ENCODE data around the gene HBM. TPM values are rescaled to one million over a fixed set of nuclear protein-coding genes. Genes with fewer than 3 reads are reported as not detected.

HBM gene
- total RNA-seq, 1 experiment from 2014 or later = not detected

- Mint-ChIP-seq H3K9me3 (ENCODE audit: low read depth, unreplicated experiment) (no peaks in the 10 kb centered on the region), H3K4me3 (ENCODE audit: low read depth, unreplicated experiment) (no peak overlapping the region), H3K27me3 (ENCODE audit: unreplicated experiment) (no peaks in the 10 kb centered on the region), H3K27ac (ENCODE audit: unreplicated experiment) (no peak overlapping the region), H3K4me1 (ENCODE audit: low read depth, unreplicated experiment) (no peaks in the 10 kb centered on the region), H3K36me3 (ENCODE audit: insufficient read depth, unreplicated experiment) (peaks cover 87% of the 10 kb centered on the region)
- TF ChIP-seq CTCF (IDR thresholded peaks at IDR 0.05; ENCODE audit: unreplicated experiment) = no peak
- CTCF ChIA-PET = no interaction called here
- intact Hi-C loops (cut with micrococcal nuclease; ENCODE audit: unreplicated experiment) = no loop called here
- DNase-seq = no peak
- BruUV-seq (replicated peaks) = TSS peak; percentile 49
Observed at GRCh38 chr16:189604-190186, 23.9 kb downstream of the HBM start.

GRCh38 chr16:191831-192230 is 26.1 kb downstream of the HBM start:
- no peaks in the 10 kb centered on the region for H3K27me3 Mint-ChIP-seq (ENCODE audit: unreplicated experiment)
- no peak overlapping the region for H3K4me3 Mint-ChIP-seq (ENCODE audit: low read depth, unreplicated experiment)
- no peak for TF ChIP-seq CTCF (IDR thresholded peaks at IDR 0.05; ENCODE audit: unreplicated experiment)
- no peaks in the 10 kb centered on the region for H3K9me3 Mint-ChIP-seq (ENCODE audit: low read depth, unreplicated experiment)
- CTCF ChIA-PET = interaction anchor here (1.0 kb wide), 1 partner anchor 161 kb away, joined by 9 read pairs; the partner anchor contains the start of gene AXIN1
- intact Hi-C loops (cut with micrococcal nuclease; ENCODE audit: unreplicated experiment) = no loop called here
- peaks cover 96% of the 10 kb centered on the region for H3K36me3 Mint-ChIP-seq (ENCODE audit: insufficient read depth, unreplicated experiment)
- no peaks in the 10 kb centered on the region for H3K4me1 Mint-ChIP-seq (ENCODE audit: low read depth, unreplicated experiment)
- no peak overlapping the region for H3K27ac Mint-ChIP-seq (ENCODE audit: unreplicated experiment)
- no TSS peak for BruUV-seq (replicated peaks)
- no peak for DNase-seq

GRCh38 chr16:192686-193085 is 26.9 kb downstream of the HBM start:
- BruUV-seq (replicated peaks) = no TSS peak

GRCh38 chr16:193441-193840 is 27.7 kb downstream of the HBM start:
- BruUV-seq (replicated peaks) = no TSS peak
- peaks cover 98% of the 10 kb centered on the region for H3K36me3 Mint-ChIP-seq (ENCODE audit: insufficient read depth, unreplicated experiment)

More at GRCh38 chr16:192686-193085, 26.9 kb downstream of the HBM start:
- TF ChIP-seq CTCF (IDR thresholded peaks at IDR 0.05; ENCODE audit: unreplicated experiment) = no peak
- Mint-ChIP-seq H3K36me3 (ENCODE audit: insufficient read depth, unreplicated experiment) (peaks cover 96% of the 10 kb centered on the region), H3K27ac (ENCODE audit: unreplicated experiment) (no peak overlapping the region), H3K4me3 (ENCODE audit: low read depth, unreplicated experiment) (no peak overlapping the region), H3K9me3 (ENCODE audit: low read depth, unreplicated experiment) (no peaks in the 10 kb centered on the region), H3K4me1 (ENCODE audit: low read depth, unreplicated experiment) (no peaks in the 10 kb centered on the region), H3K27me3 (ENCODE audit: unreplicated experiment) (no peaks in the 10 kb centered on the region)
- intact Hi-C loops (cut with micrococcal nuclease; ENCODE audit: unreplicated experiment) = no loop called here
- CTCF ChIA-PET = interaction anchor here (1.0 kb wide), 1 partner anchor 160 kb away, joined by 9 read pairs; the partner anchor contains the start of gene AXIN1
- DNase-seq = no peak

More at GRCh38 chr16:193441-193840, 27.7 kb downstream of the HBM start:
- H3K27ac Mint-ChIP-seq (ENCODE audit: unreplicated experiment) = no peak overlapping the region
- no peak for TF ChIP-seq CTCF (IDR thresholded peaks at IDR 0.05; ENCODE audit: unreplicated experiment)
- no peak overlapping the region for H3K4me3 Mint-ChIP-seq (ENCODE audit: low read depth, unreplicated experiment)
- intact Hi-C loops (cut with micrococcal nuclease; ENCODE audit: unreplicated experiment) = no loop called here
- CTCF ChIA-PET = no interaction called here
- DNase-seq = no peak
- no peaks in the 10 kb centered on the region for H3K4me1 Mint-ChIP-seq (ENCODE audit: low read depth, unreplicated experiment)
- no peaks in the 10 kb centered on the region for H3K9me3 Mint-ChIP-seq (ENCODE audit: low read depth, unreplicated experiment)
- no peaks in the 10 kb centered on the region for H3K27me3 Mint-ChIP-seq (ENCODE audit: unreplicated experiment)
